GM23338 (cell line): ENCODE results near the gene GATA5. TPM values are rescaled to one million over a fixed set of nuclear protein-coding genes. Genes with fewer than 3 reads are reported as not detected.

ENCODE experiments used
- ATAC-seq: fragments of 200-7000 bp; cut with Tn5 transposase; 3 replicates; pipeline ENCODE4 v1.9.1; 2020
- DNase-seq: peaks from one replicate; pipeline ENCODE4 v3.0.0-alpha.2; 2015; ENCODE audit warnings: low spot score
- H2AFZ ChIP-seq: fragments of 200-600 bp; sonication (generic); 2 replicates; pipeline ENCODE4 v1.8.0; 2016; ENCODE audit warnings: antibody characterized with exemption, mild to moderate bottlenecking, moderate library complexity
- H3F3A ChIP-seq: fragments of 200-600 bp; sonication (generic); replicated peaks from 2 replicates; pipeline ENCODE4 v1.8.0; 2017; ENCODE audit warnings: antibody characterized with exemption, mixed run types, low read depth
- H3K27ac ChIP-seq: fragments of 200-600 bp; sonication (generic); 2 replicates; pipeline ENCODE4 v1.6.1; 2016; ENCODE audit warnings: low read depth
- H3K27me3 ChIP-seq: fragments of 200-600 bp; sonication (generic); 2 replicates; pipeline ENCODE4 v1.8.0; 2016; ENCODE audit warnings: mild to moderate bottlenecking, mixed run types, moderate library complexity; ENCODE audit not compliant: insufficient read depth
- H3K36me3 ChIP-seq: fragments of 200-600 bp; sonication (generic); 2 replicates; pipeline ENCODE4 v1.8.0; 2016; ENCODE audit warnings: mild to moderate bottlenecking; ENCODE audit not compliant: insufficient read depth
- H3K4me1 ChIP-seq: fragments of 200-600 bp; sonication (generic); 2 replicates; pipeline ENCODE4 v1.8.0; 2016; ENCODE audit warnings: mild to moderate bottlenecking, moderate library complexity; ENCODE audit not compliant: insufficient read depth
- H3K4me2 ChIP-seq: fragments of 200-600 bp; sonication (generic); 2 replicates; pipeline ENCODE4 v1.7.1; 2017; ENCODE audit warnings: mixed run types
- H3K4me3 ChIP-seq: fragments of 200-600 bp; sonication (generic); 2 replicates; pipeline ENCODE4 v1.6.1; 2016; ENCODE audit warnings: mixed run types
- H3K79me2 ChIP-seq: fragments of 200-600 bp; sonication (generic); replicated peaks from 2 replicates; pipeline ENCODE4 v1.8.0; 2017; ENCODE audit warnings: mild to moderate bottlenecking; ENCODE audit not compliant: insufficient read depth
- H3K9me2 ChIP-seq: fragments of 200-600 bp; sonication (generic); 2 replicates; pipeline ENCODE4 v1.8.0; 2017; ENCODE audit not compliant: insufficient read depth
- H4K20me1 ChIP-seq: fragments of 200-600 bp; sonication (generic); replicated peaks from 2 replicates; pipeline ENCODE4 v1.8.0; 2017; ENCODE audit warnings: mild to moderate bottlenecking; ENCODE audit not compliant: insufficient read depth
- H3K27ac Mint-ChIP-seq: 2 replicates; pipeline ENCODE4 v1.8.0; 2020; ENCODE audit warnings: inconsistent platforms, mild to moderate bottlenecking, moderate library complexity, mixed read lengths
- H3K27me3 Mint-ChIP-seq: 3 replicates; pipeline ENCODE4 v1.8.0; 2022; ENCODE audit warnings: low read depth, mild to moderate bottlenecking, moderate library complexity, mixed read lengths, inconsistent platforms; ENCODE audit not compliant: insufficient read depth, poor library complexity
- H3K36me3 Mint-ChIP-seq: 3 replicates; pipeline ENCODE4 v1.8.0; 2021; ENCODE audit warnings: low read depth, mild to moderate bottlenecking, inconsistent platforms, moderate library complexity, mixed read lengths
- H3K4me1 Mint-ChIP-seq: 3 replicates; pipeline ENCODE4 v1.8.0; 2020; ENCODE audit warnings: mild to moderate bottlenecking, inconsistent platforms, mixed read lengths
- H3K4me3 Mint-ChIP-seq: 3 replicates; pipeline ENCODE4 v1.8.0; 2021; ENCODE audit warnings: moderate library complexity, mild to moderate bottlenecking, inconsistent platforms, mixed read lengths
- H3K9me3 Mint-ChIP-seq: 3 replicates; pipeline ENCODE4 v1.8.0; 2020; ENCODE audit warnings: moderate library complexity, mild to moderate bottlenecking, inconsistent platforms, mixed read lengths
- CREB1 ChIP-seq: fragments of 250-450 bp; sonication (Bioruptor Pico); IDR thresholded peaks from 2 replicates; pipeline ENCODE4 v1.5.0; 2020; ENCODE audit warnings: low read depth, mild to moderate bottlenecking, moderate library complexity
- EZH2 ChIP-seq: fragments of 200-600 bp; sonication (generic); IDR thresholded peaks from one replicate; pipeline ENCODE4 v1.8.0; 2017; ENCODE audit warnings: antibody characterized with exemption, mild to moderate bottlenecking, low read depth; ENCODE audit not compliant: unreplicated experiment
- EZH2phosphoT487 ChIP-seq: fragments of 200-600 bp; sonication (generic); IDR thresholded peaks from one replicate; pipeline ENCODE4 v1.8.1; 2018; ENCODE audit warnings: antibody characterized with exemption; ENCODE audit not compliant: unreplicated experiment
- NANOG ChIP-seq: IDR thresholded peaks from 2 replicates; pipeline ENCODE4 v1.6.1; 2016; ENCODE audit warnings: antibody characterized with exemption, borderline replicate concordance
- POLR2AphosphoS5 ChIP-seq: IDR thresholded peaks from 2 replicates; pipeline ENCODE4 v1.6.1; 2016; ENCODE audit warnings: antibody characterized with exemption, low read depth
- ZNF114 ChIP-seq: fragments of 250-450 bp; sonication (Bioruptor Pico); IDR thresholded peaks from 2 replicates; pipeline ENCODE4 v1.5.0; 2020; ENCODE audit warnings: mild to moderate bottlenecking, moderate library complexity
- polyA plus RNA-seq: library from polyadenylated mRNA; unstranded; fragments of >200 nt; fragmentation: Nextera tagmentation; extraction: Ambion mirVana; gene quantifications from 2 replicates; pipeline ENCODE4 v1.2.1, GENCODE V29; 2016
- total RNA-seq: library from RNA; depleted of rRNA; stranded (reverse); fragments of >200 nt; shearing (Covaris generic); gene quantifications from 2 replicates; pipeline ENCODE4 v1.2.3, GENCODE V29; 2014
- TF ChIP-seq, protein P1 (sequence below): fragments of 250-450 bp; sonication (Bioruptor Pico); IDR thresholded peaks from 2 replicates; pipeline ENCODE4 v1.5.0; 2020; ENCODE audit warnings: mild to moderate bottlenecking, moderate library complexity
- TF ChIP-seq, protein P2 (sequence below): IDR thresholded peaks from 2 replicates; pipeline ENCODE4 v1.6.1; 2016; ENCODE audit warnings: antibody characterized with exemption
- TF ChIP-seq, protein P3 (sequence below): IDR thresholded peaks from one replicate; pipeline ENCODE4 v1.6.1; 2018; ENCODE audit warnings: antibody characterized with exemption; ENCODE audit not compliant: unreplicated experiment

The GATA5 gene
- total and polyA plus RNA-seq, 2 experiments from 2014 or later: 0.60 to 0.73 TPM

DNA sequence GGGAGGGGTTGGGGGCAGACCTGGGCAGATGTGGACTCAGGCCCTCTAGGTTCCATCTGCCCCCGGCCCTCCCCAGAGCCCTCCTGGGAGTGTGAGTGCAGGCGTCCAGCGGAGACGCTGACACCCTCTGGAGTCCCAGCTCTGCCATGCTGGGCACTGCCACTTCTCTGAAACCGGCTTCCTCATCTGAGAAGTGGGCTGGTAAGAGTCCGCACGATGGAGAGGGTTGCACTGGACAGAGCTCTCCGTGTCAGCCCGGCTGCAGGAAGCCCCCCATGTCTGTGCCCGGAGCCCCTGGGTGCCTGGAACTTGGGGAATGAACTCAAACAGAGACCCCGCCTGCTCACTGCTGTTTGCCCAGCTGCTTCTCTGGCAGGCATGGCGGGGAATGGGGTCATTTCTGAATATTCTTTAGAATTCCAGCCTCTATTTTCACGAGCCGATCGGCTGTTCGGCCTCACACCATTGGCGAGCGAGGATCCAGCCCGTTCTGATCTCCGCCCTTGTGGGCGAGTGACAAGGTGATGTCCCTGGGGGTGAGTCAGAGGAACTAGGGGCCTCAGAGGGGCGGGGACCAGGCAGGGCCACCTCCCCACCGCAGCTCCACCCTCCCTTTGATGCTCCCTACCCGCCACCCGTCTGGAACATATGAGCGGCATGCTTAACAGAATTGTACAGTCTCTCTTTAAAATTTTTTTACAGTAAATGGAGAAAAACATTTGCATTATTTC is 47.8 kb upstream of the GATA5 start (continued):
- TF ChIP-seq ZNF114 (CRISPR knock-in tag) (no peak), NANOG (no peak), EZH2 (no peak), POLR2AphosphoS5 (no peak), CREB1 (CRISPR knock-in tag) (no peak)
- TF ChIP-seq, protein P1, sequence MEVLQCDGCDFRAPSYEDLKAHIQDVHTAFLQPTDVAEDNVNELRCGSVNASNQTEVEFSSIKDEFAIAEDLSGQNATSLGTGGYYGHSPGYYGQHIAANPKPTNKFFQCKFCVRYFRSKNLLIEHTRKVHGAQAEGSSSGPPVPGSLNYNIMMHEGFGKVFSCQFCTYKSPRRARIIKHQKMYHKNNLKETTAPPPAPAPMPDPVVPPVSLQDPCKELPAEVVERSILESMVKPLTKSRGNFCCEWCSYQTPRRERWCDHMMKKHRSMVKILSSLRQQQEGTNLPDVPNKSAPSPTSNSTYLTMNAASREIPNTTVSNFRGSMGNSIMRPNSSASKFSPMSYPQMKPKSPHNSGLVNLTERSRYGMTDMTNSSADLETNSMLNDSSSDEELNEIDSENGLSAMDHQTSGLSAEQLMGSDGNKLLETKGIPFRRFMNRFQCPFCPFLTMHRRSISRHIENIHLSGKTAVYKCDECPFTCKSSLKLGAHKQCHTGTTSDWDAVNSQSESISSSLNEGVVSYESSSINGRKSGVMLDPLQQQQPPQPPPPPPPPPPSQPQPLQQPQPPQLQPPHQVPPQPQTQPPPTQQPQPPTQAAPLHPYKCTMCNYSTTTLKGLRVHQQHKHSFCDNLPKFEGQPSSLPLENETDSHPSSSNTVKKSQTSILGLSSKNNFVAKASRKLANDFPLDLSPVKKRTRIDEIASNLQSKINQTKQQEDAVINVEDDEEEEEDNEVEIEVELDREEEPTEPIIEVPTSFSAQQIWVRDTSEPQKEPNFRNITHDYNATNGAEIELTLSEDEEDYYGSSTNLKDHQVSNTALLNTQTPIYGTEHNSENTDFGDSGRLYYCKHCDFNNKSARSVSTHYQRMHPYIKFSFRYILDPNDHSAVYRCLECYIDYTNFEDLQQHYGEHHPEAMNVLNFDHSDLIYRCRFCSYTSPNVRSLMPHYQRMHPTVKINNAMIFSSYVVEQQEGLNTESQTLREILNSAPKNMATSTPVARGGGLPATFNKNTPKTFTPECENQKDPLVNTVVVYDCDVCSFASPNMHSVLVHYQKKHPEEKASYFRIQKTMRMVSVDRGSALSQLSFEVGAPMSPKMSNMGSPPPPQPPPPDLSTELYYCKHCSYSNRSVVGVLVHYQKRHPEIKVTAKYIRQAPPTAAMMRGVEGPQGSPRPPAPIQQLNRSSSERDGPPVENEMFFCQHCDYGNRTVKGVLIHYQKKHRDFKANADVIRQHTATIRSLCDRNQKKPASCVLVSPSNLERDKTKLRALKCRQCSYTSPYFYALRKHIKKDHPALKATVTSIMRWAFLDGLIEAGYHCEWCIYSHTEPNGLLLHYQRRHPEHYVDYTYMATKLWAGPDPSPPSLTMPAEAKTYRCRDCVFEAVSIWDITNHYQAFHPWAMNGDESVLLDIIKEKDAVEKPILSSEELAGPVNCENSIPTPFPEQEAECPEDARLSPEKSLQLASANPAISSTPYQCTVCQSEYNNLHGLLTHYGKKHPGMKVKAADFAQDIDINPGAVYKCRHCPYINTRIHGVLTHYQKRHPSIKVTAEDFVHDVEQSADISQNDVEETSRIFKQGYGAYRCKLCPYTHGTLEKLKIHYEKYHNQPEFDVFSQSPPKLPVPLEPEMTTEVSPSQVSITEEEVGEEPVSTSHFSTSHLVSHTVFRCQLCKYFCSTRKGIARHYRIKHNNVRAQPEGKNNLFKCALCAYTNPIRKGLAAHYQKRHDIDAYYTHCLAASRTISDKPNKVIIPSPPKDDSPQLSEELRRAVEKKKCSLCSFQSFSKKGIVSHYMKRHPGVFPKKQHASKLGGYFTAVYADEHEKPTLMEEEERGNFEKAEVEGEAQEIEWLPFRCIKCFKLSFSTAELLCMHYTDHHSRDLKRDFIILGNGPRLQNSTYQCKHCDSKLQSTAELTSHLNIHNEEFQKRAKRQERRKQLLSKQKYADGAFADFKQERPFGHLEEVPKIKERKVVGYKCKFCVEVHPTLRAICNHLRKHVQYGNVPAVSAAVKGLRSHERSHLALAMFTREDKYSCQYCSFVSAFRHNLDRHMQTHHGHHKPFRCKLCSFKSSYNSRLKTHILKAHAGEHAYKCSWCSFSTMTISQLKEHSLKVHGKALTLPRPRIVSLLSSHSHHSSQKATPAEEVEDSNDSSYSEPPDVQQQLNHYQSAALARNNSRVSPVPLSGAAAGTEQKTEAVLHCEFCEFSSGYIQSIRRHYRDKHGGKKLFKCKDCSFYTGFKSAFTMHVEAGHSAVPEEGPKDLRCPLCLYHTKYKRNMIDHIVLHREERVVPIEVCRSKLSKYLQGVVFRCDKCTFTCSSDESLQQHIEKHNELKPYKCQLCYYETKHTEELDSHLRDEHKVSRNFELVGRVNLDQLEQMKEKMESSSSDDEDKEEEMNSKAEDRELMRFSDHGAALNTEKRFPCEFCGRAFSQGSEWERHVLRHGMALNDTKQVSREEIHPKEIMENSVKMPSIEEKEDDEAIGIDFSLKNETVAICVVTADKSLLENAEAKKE (CRISPR knock-in tag): no peak

DNA sequence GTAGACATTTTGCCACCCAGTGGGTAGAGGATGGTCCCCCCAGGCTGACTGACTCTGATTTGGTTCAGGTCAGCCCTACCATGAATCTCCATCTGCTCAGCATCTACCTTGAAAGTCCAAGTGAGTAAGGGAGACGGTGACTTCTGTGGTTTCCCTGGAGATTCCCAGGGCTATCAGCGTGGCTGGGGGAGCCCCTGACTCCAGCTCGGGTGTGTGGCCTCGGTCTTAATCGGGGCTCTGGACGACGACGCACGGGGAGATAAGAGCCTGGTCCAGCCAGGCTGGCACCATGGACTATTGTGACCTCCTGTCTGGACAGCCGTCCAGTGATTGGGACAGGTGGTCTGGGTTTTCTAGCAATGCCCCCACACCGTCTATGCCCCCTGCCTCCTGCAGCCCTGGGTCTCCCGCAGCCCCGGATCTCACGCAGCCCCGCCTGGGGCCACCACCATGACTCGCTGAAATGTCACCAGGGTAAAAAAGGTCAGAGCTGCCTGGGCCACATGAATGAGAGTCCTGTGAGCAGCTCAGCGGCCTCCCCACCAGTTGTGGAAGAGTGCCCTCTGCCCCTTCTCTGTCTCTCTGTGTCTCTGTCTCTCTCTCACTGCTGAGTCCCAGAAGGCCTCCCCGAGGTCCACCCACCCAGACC is 47.1 kb upstream of the GATA5 start:
- DNase-seq (no peak), ATAC-seq (no peak)
- TF ChIP-seq, protein P2, sequence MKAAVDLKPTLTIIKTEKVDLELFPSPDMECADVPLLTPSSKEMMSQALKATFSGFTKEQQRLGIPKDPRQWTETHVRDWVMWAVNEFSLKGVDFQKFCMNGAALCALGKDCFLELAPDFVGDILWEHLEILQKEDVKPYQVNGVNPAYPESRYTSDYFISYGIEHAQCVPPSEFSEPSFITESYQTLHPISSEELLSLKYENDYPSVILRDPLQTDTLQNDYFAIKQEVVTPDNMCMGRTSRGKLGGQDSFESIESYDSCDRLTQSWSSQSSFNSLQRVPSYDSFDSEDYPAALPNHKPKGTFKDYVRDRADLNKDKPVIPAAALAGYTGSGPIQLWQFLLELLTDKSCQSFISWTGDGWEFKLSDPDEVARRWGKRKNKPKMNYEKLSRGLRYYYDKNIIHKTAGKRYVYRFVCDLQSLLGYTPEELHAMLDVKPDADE: no peak
- TF ChIP-seq EZH2phosphoT487: no peak
- TF ChIP-seq, protein P3, sequence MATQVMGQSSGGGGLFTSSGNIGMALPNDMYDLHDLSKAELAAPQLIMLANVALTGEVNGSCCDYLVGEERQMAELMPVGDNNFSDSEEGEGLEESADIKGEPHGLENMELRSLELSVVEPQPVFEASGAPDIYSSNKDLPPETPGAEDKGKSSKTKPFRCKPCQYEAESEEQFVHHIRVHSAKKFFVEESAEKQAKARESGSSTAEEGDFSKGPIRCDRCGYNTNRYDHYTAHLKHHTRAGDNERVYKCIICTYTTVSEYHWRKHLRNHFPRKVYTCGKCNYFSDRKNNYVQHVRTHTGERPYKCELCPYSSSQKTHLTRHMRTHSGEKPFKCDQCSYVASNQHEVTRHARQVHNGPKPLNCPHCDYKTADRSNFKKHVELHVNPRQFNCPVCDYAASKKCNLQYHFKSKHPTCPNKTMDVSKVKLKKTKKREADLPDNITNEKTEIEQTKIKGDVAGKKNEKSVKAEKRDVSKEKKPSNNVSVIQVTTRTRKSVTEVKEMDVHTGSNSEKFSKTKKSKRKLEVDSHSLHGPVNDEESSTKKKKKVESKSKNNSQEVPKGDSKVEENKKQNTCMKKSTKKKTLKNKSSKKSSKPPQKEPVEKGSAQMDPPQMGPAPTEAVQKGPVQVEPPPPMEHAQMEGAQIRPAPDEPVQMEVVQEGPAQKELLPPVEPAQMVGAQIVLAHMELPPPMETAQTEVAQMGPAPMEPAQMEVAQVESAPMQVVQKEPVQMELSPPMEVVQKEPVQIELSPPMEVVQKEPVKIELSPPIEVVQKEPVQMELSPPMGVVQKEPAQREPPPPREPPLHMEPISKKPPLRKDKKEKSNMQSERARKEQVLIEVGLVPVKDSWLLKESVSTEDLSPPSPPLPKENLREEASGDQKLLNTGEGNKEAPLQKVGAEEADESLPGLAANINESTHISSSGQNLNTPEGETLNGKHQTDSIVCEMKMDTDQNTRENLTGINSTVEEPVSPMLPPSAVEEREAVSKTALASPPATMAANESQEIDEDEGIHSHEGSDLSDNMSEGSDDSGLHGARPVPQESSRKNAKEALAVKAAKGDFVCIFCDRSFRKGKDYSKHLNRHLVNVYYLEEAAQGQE: no peak
- no peak for TF ChIP-seq EZH2
- no peak for TF ChIP-seq NANOG

More for the DNA sequence above, 47.1 kb upstream of the GATA5 start:
- peaks cover 12% of the 10 kb centered on the region for H3K27me3 Mint-ChIP-seq
- Histone ChIP-seq H3K4me1 (peaks cover 18% of the 10 kb centered on the region), H3K27me3 (no peaks in the 10 kb centered on the region), H3K79me2 (no peaks in the 10 kb centered on the region), H4K20me1 (no peaks in the 10 kb centered on the region), H3K9me2 (no peaks in the 10 kb centered on the region), H3K27ac (no peak overlapping the region), H2AFZ (no peak overlapping the region), H3K4me3 (no peak overlapping the region), H3F3A (0 out of 2 replicates have a peak, but pooled peaks cover 3% of the 10 kb centered on the region), H3K36me3 (no peaks in the 10 kb centered on the region), H3K4me2 (no peak overlapping the region)
- H3K27ac Mint-ChIP-seq: no peak overlapping the region
- H3K4me3 Mint-ChIP-seq: no peak overlapping the region
- H3K4me1 Mint-ChIP-seq: peaks cover 21% of the 10 kb centered on the region
- H3K36me3 Mint-ChIP-seq: no peaks in the 10 kb centered on the region
- H3K9me3 Mint-ChIP-seq: no peaks in the 10 kb centered on the region
